Stimulated activated CD8-positive, alpha-beta memory T cell treated with anti-CD3 and anti-CD28 coated beads, Interleukin-4, amount 100 ng/mL, for 24 hours (primary cell): ENCODE data around the gene WASF3.

Experiments
- DNase-seq: peaks from one replicate; pipeline ENCODE4 v3.0.0-alpha.2; 2020; ENCODE audit warnings: low read depth

Gene WASF3

GRCh38 chr13:26557393-26558073 lies at the start of gene WASF3:
Gene WASF3 (plus strand): TSS chr13:26557683. CDS start chr13:26642271, 84,588 bp downstream.
- peak; percentile 42 for DNase-seq

GRCh38 chr13:26508885-26509284 lies 48.6 kb upstream of the WASF3 start:
- DNase-seq = no peak

- DNase-seq = no peak
These were observed 48.0 kb upstream of the WASF3 start for GRCh38 chr13:26509491-26509890.

GRCh38 chr13:26513931-26514330 lies 43.6 kb upstream of the WASF3 start:
- no peak for DNase-seq

GRCh38 chr13:26515721-26516120 lies 41.8 kb upstream of the WASF3 start:
- DNase-seq = no peak

- DNase-seq = no peak
These were observed 39.5 kb upstream of the WASF3 start for GRCh38 chr13:26517936-26518335.

- no peak for DNase-seq
These were observed 39.0 kb upstream of the WASF3 start for GRCh38 chr13:26518451-26518959.

- no peak for DNase-seq
These were observed 34.9 kb upstream of the WASF3 start for GRCh38 chr13:26522571-26522970.

GRCh38 chr13:26523007-26523406 lies 34.5 kb upstream of the WASF3 start:
- DNase-seq = no peak

- no peak for DNase-seq
These were observed 32.0 kb upstream of the WASF3 start for GRCh38 chr13:26525528-26525927.

GRCh38 chr13:26526702-26527216 lies 30.7 kb upstream of the WASF3 start:
- no peak for DNase-seq

- DNase-seq = no peak
These were observed 29.0 kb upstream of the WASF3 start for GRCh38 chr13:26528527-26528926.

GRCh38 chr13:26529441-26529840 lies 28.0 kb upstream of the WASF3 start:
- peak; percentile 0 for DNase-seq

- no peak for DNase-seq
These were observed 25.7 kb upstream of the WASF3 start for GRCh38 chr13:26531742-26532141.

GRCh38 chr13:26534036-26534726 lies 23.3 kb upstream of the WASF3 start:
- DNase-seq = no peak

- no peak for DNase-seq
These were observed 18.8 kb upstream of the WASF3 start for GRCh38 chr13:26538363-26539317.

- DNase-seq = no peak
These were observed 17.7 kb upstream of the WASF3 start for GRCh38 chr13:26539738-26540292.

GRCh38 chr13:26540334-26540733 lies 17.1 kb upstream of the WASF3 start:
- DNase-seq = no peak

- DNase-seq = no peak
These were observed 16.4 kb upstream of the WASF3 start for GRCh38 chr13:26541041-26541440.

GRCh38 chr13:26541678-26542568 lies 15.6 kb upstream of the WASF3 start:
- DNase-seq = no peak

GRCh38 chr13:26544707-26545106 lies 12.8 kb upstream of the WASF3 start:
- no peak for DNase-seq
